Testis (tissue), 3 donors: ENCODE results near the gene ZBTB20. TPM values are rescaled to one million over a fixed set of nuclear protein-coding genes. Genes with fewer than 3 reads are reported as not detected.

Source experiments
- DNase-seq: peaks from one replicate; pipeline ENCODE4 v3.0.0-alpha.2; 2019
- H3K27ac ChIP-seq, 2 donors: fragments of 200-600 bp; sonication (generic); one replicate each; pipeline ENCODE4 v1.5.1; 2019
- H3K27me3 ChIP-seq: fragments of 200-600 bp; sonication (generic); one replicate; pipeline ENCODE4 v1.5.1; 2019
- H3K36me3 ChIP-seq: fragments of 200-600 bp; sonication (generic); one replicate; pipeline ENCODE4 v1.5.1; 2017; ENCODE audit warnings: low read depth; ENCODE audit errors: missing control alignments
- H3K4me1 ChIP-seq: fragments of 200-600 bp; sonication (generic); one replicate; pipeline ENCODE4 v1.5.1; 2019
- H3K4me3 ChIP-seq, 2 donors: fragments of 200-600 bp; sonication (generic); one replicate each; pipeline ENCODE4 v1.5.1; 2017 to 2019
- H3K9me3 ChIP-seq: fragments of 200-600 bp; sonication (generic); one replicate; pipeline ENCODE4 v1.5.1; 2017
- POLR2A ChIP-seq: fragments of 450-650 bp; IDR thresholded peaks from one replicate; pipeline ENCODE4 v1.6.1; 2017; ENCODE audit warnings: antibody characterized with exemption, mild to moderate bottlenecking, moderate library complexity
- WGBS, 2 donors: methylation state at CpG; one replicate each; pipeline ENCODE4 v1.1.5; 2018; 5-methylcytosine and 5-hydroxymethylcytosine counted together
- intact Hi-C: fragments of 100-400 bp; cut with DNase I; formaldehyde crosslinking; loops from one replicate; pipeline ENCODE4 v1.15.1; 2023; ENCODE audit warnings: low total_unique reads
- polyA plus RNA-seq: library from polyadenylated mRNA; stranded (reverse); fragments of 350-450 nt; fragmentation: Illumina TruSeq; extraction: RNeasy Lipid Tissue Mini Kit (QIAGEN cat#74804); gene quantifications from one replicate; pipeline ENCODE4 v1.2.3, GENCODE V29; 2014; ENCODE audit warnings: low read depth, low replicate concordance; ENCODE audit not compliant: insufficient read depth
- total RNA-seq, 2 donors: library from RNA; depleted of rRNA; stranded (reverse); fragments of >200 nt; gene quantifications; one replicate each; pipeline ENCODE4 v1.2.3, GENCODE V29; 2016
- TF ChIP-seq, protein P1 (sequence below), 3 experiments: fragments of 450-650 bp in 2 of 3; fragments of 200-600 bp in 1 of 3; sonication (generic) in 1 of 3; IDR thresholded peaks; one replicate each; pipeline ENCODE4 v1.5.1; 2016 to 2019; ENCODE audit warnings: antibody characterized with exemption in 3 of 3, mild to moderate bottlenecking in 2 of 3, moderate library complexity in 1 of 3

ZBTB20 gene
- total and polyA plus RNA-seq, 3 donors from 2014 or later: 36.8 to 179 (median 126) TPM

DNA sequence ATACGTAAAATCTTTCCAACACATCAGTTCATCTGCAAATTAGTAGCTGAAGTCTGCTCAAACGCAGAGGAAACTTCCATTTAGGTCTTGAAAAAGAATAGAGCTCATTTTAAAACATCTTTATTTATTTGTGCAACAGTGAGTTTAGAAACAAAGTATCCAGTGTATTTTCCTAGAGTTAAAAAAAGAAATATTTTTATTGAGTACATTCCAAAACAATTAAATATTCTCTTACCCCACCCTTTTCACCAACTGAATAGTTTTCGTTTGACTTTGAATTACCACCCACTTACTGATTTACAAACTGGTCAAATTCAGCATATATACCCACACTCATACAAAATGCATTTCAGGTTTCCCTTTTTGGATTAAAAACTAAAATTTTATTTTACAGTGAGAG lies 104.7 kb downstream of the ZBTB20 start:
- no peak overlapping the region for H3K4me3 ChIP-seq
- intact Hi-C loops: no loop called here
- 22 to 29% methylated on average over 3 of the region's 3 CpGs for WGBS, 2 donors
- H3K36me3 ChIP-seq: no peaks in the 10 kb centered on the region
- DNase-seq: no peak
- peaks cover 5% of the 10 kb centered on the region for H3K4me1 ChIP-seq
- H3K27me3 ChIP-seq: no peaks in the 10 kb centered on the region
- no peak for TF ChIP-seq POLR2A
- TF ChIP-seq, protein P1, sequence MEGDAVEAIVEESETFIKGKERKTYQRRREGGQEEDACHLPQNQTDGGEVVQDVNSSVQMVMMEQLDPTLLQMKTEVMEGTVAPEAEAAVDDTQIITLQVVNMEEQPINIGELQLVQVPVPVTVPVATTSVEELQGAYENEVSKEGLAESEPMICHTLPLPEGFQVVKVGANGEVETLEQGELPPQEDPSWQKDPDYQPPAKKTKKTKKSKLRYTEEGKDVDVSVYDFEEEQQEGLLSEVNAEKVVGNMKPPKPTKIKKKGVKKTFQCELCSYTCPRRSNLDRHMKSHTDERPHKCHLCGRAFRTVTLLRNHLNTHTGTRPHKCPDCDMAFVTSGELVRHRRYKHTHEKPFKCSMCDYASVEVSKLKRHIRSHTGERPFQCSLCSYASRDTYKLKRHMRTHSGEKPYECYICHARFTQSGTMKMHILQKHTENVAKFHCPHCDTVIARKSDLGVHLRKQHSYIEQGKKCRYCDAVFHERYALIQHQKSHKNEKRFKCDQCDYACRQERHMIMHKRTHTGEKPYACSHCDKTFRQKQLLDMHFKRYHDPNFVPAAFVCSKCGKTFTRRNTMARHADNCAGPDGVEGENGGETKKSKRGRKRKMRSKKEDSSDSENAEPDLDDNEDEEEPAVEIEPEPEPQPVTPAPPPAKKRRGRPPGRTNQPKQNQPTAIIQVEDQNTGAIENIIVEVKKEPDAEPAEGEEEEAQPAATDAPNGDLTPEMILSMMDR (IDR thresholded peaks at IDR 0.05): no peak
- H3K27ac ChIP-seq: peak overlapping the region; percentile 34 to 58
- H3K9me3 ChIP-seq: no peaks in the 10 kb centered on the region

DNA sequence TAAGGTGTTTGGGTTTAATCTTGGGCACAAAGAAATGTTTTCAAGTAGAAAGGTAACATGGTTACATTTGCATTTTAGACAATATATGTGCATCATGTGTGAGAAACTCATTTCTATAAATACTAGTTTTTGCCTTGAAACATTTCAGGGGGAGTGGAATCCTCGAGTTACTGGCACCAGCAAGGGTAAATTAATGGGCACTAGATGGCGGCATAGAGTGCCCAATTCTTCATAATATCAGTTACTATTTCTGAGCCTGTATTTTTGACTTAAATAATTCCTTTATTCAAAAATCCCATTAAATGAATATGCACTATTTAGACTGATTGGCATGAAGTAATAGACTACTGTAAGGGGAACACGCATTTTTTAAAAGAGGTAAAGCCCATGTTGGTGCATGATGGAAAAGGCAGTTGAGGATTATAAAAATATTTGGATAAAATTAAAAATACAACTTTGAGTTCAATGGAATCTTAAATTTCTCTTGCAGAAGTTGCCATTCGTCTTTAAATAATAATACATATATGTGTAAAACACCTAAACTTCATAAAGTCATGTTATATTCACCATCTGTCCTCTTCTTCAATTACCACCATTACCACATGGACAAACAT lies 106.3 kb downstream of the ZBTB20 start:
- DNase-seq: peak; percentile 49
- WGBS, 2 donors: 65 to 76% methylated on average over 4 of the region's 4 CpGs

DNA sequence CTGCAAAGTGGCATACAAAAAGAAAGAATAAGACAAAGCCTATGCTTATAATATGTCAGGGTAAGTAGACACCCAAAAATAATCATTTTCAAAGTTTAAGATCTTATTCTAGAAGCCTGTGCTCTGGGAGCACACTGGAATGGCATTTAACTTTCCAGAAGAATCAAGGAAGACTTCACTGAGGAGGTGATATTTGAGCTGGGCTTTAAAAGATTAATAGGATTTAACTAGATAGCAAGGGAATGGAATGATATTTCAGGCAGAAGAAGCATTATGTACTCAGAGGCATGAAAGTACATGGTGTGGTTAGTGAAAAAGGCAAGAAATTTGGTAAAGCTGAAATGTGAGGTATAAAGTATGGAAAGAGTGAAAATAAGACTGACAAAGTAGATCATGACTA lies 106.8 kb downstream of the ZBTB20 start:
- Histone ChIP-seq H3K4me3 (no peak overlapping the region), H3K27ac (no peak overlapping the region), H3K9me3 (no peaks in the 10 kb centered on the region), H3K4me1 (peaks cover 5% of the 10 kb centered on the region), H3K36me3 (no peaks in the 10 kb centered on the region), H3K27me3 (no peaks in the 10 kb centered on the region)
- no peak for DNase-seq
- TF ChIP-seq, protein P1 (IDR thresholded peaks at IDR 0.05): no peak
- no peak for TF ChIP-seq POLR2A
- intact Hi-C loops: no loop called here

More for the DNA sequence above, 106.3 kb downstream of the ZBTB20 start:
- H3K4me1 ChIP-seq: peaks cover 5% of the 10 kb centered on the region
- H3K9me3 ChIP-seq: no peaks in the 10 kb centered on the region
- H3K27me3 ChIP-seq: no peaks in the 10 kb centered on the region
- H3K4me3 ChIP-seq: no peak overlapping the region
- no peaks in the 10 kb centered on the region for H3K36me3 ChIP-seq
- no peak overlapping the region for H3K27ac ChIP-seq
- TF ChIP-seq, protein P1 (IDR thresholded peaks at IDR 0.05): peak in 2 of 3 experiments; percentile 9 to 40
- no peak for TF ChIP-seq POLR2A
- intact Hi-C loops: no loop called here

DNA sequence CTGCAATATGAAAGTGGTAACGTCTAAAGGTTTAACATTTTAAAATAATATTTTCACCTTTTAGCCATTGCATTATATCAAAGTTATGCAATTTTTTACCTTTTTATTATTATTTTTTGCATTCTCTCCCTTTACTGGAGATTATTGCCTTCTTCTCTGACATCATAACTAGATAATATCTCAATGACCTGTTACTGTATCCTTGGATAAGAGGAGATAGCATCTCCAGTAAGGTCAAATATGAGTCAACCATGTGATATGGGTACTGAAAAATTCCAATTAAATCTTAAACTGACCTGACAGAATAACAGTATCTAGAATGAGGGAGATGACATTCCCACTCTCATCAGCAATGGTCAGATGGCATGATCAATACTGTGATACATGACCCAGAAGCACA lies 108.3 kb downstream of the ZBTB20 start:
- TF ChIP-seq, protein P1 (IDR thresholded peaks at IDR 0.05): no peak
- no peak for TF ChIP-seq POLR2A
- Histone ChIP-seq H3K9me3 (no peaks in the 10 kb centered on the region), H3K4me1 (peaks cover 5% of the 10 kb centered on the region), H3K27ac (no peak overlapping the region), H3K27me3 (no peaks in the 10 kb centered on the region), H3K4me3 (no peak overlapping the region), H3K36me3 (no peaks in the 10 kb centered on the region)
- WGBS, 2 donors: 85 to 87% methylated on average over 1 of the region's 1 CpG
- intact Hi-C loops: no loop called here
- DNase-seq: no peak

DNA sequence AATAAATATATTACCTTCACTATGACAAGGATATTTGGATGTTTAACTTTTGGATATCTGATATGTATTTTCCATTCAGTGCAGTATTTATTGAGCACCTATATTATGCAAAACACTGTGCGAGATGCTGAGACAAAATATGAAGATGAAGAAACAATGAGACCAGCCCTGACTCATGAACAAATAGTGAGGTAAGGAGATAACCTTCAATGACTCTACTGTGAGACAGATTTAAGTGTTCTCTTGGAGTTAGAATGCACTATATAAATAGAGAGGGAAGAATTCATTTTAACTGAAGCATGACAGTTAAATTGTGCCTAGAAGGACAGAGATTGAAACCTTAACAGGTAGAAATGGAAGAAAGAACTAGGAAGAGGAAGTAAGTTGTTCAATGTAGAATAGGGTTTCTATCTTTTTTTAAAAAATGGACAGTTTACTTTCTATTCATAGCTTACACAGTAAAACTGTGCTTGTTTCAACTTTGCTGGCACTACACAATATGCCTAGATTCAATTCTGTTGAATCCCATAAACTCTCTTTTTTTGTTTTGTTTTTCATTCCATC lies 124.2 kb downstream of the ZBTB20 start:
- Histone ChIP-seq H3K36me3 (no peaks in the 10 kb centered on the region), H3K4me1 (peaks cover 6% of the 10 kb centered on the region), H3K4me3 (no peak overlapping the region), H3K27me3 (no peaks in the 10 kb centered on the region), H3K27ac (no peak overlapping the region), H3K9me3 (no peaks in the 10 kb centered on the region)
- TF ChIP-seq POLR2A: no peak
- TF ChIP-seq, protein P1 (IDR thresholded peaks at IDR 0.05): no peak
- intact Hi-C loops: no loop called here
- no peak for DNase-seq
- WGBS, 2 donors: 95 to 100% methylated on average over 1 of the region's 1 CpG
